Stomach (tissue), 9 donors: ENCODE measurements around the gene KATNIP. TPM values are rescaled to one million over a fixed set of nuclear protein-coding genes. Genes with fewer than 3 reads are reported as not detected.

Experiments
- DNase-seq, 2 donors: peaks; one replicate each; pipeline versions ENCODE4 v3.0.0 to v3.0.0-alpha.2; 2013 to 2019
- H3K27ac ChIP-seq, 5 donors: fragments of 200-600 bp in 4 of 5; sonication (generic) in 4 of 5; one replicate each; pipeline ENCODE4 v1.5.1; 2013 to 2019; ENCODE audit warnings: mild to moderate bottlenecking in 1 of 5, moderate library complexity in 1 of 5
- H3K27me3 ChIP-seq, 3 donors: fragments of 200-600 bp; sonication (generic); one replicate each; pipeline ENCODE4 v1.5.1; 2017 to 2019; ENCODE audit warnings: mixed run types in 1 of 3
- H3K36me3 ChIP-seq, 4 donors: fragments of 200-600 bp; sonication (generic); 1 replicate in 3 of 4; 2 replicates in 1 of 4; pipeline ENCODE4 v1.5.1; 2016 to 2019
- H3K4me1 ChIP-seq, 4 donors: fragments of 200-600 bp; sonication (generic); one replicate each; pipeline ENCODE4 v1.5.1; 2016 to 2019
- H3K4me3 ChIP-seq, 4 donors: fragments of 200-600 bp; sonication (generic) in 3 of 4; one replicate each; pipeline ENCODE4 v1.5.1; 2016 to 2019; ENCODE audit warnings: mild to moderate bottlenecking in 1 of 4
- H3K9me3 ChIP-seq, 4 donors: fragments of 200-600 bp; sonication (generic); one replicate each; pipeline ENCODE4 v1.5.1; 2016 to 2019
- CTCF ChIP-seq, 7 experiments: fragments of 450-650 bp in 4 of 7; fragments of 200-600 bp in 3 of 7; sonication (generic) in 3 of 7; IDR thresholded peaks; one replicate each; pipeline ENCODE4 v1.5.1; 2016 to 2019; ENCODE audit warnings: antibody characterized with exemption in 7 of 7, control low read depth in 2 of 7, mild to moderate bottlenecking in 1 of 7
- EP300 ChIP-seq: sonication (generic); formaldehyde crosslinking; IDR thresholded peaks from one replicate; pipeline ENCODE4 v1.6.1; 2017; ENCODE audit warnings: antibody characterized with exemption
- POLR2A ChIP-seq, 4 donors: fragments of 450-650 bp; IDR thresholded peaks; one replicate each; pipeline ENCODE4 v1.6.1; 2016; ENCODE audit warnings: antibody characterized with exemption in 4 of 4, control low read depth in 2 of 4, mild to moderate bottlenecking in 1 of 4, moderate library complexity in 1 of 4
- POLR2AphosphoS5 ChIP-seq, 3 donors: sonication (generic); formaldehyde crosslinking; IDR thresholded peaks; one replicate each; pipeline ENCODE4 v1.6.1; 2016; ENCODE audit warnings: antibody characterized with exemption in 3 of 3
- WGBS, 5 donors: extraction: QIAGEN DNeasy Blood & Tissue Kit in 3 of 5; methylation state at CpG; one replicate each; pipeline versions ENCODE4 v1.1.5 to v1.1.7; 2013 to 2018; 5-methylcytosine and 5-hydroxymethylcytosine counted together
- intact Hi-C: fragments of 100-400 bp; cut with DNase I; formaldehyde crosslinking; loops from one replicate; pipeline ENCODE4 v1.15.1; 2023; ENCODE audit warnings: low total_unique reads
- polyA plus RNA-seq, 3 donors: library from polyadenylated mRNA; stranded (reverse); fragments of 200-250 nt; gene quantifications; one replicate each; pipeline ENCODE4 v1.2.3, GENCODE V29; 2013
- total RNA-seq, 5 donors: library from RNA; depleted of rRNA; stranded (reverse); fragments of >200 nt; gene quantifications; one replicate each; pipeline versions ENCODE4 v1.1.0 to v1.2.3, GENCODE V29; 2014 to 2016
- donor health status: healthy with polysubstance abuse.
- donor health status: Bipolar disorder and iron deficiency.
- donor health status: healthy.

KATNIP gene
- total and polyA plus RNA-seq, 8 donors: 2.6 to 52.7 (median 34.4) TPM

GRCh38 chr16:27550582-27550920 is 607 bp downstream of the KATNIP start:
- no peaks in the 10 kb centered on the region for H3K9me3 ChIP-seq
- WGBS, 5 donors: 31 to 37% (median 34%) methylated on average over 4 of the region's 4 CpGs
- peaks cover 0 to 5% (median 5%) of the 10 kb centered on the region in 4 donors for H3K36me3 ChIP-seq
- no peak for TF ChIP-seq CTCF (IDR thresholded peaks at IDR 0.05)
- TF ChIP-seq POLR2A (IDR thresholded peaks at IDR 0.05): no peak
- no peak for TF ChIP-seq EP300
- TF ChIP-seq POLR2AphosphoS5 (IDR thresholded peaks at IDR 0.05): no peak
- H3K27ac ChIP-seq: peak overlapping the region in 4 of 5 donors; percentile 84 to 92 (median 84)
- peaks cover 23 to 43% (median 40%) of the 10 kb centered on the region in 4 donors for H3K4me1 ChIP-seq
- intact Hi-C loops: no loop called here
- peak overlapping the region; percentile 63 to 98 (median 90) for H3K4me3 ChIP-seq
- DNase-seq: peak in 1 of 2 donors; percentile 30
- H3K27me3 ChIP-seq: no peaks in the 10 kb centered on the region

- Histone ChIP-seq H3K9me3 (no peaks in the 10 kb centered on the region), H3K27ac (peak overlapping the region in 2 of 5 donors; percentile 85 to 92), H3K4me3 (peak overlapping the region in 2 of 4 donors; percentile 97 to 98), H3K4me1 (peaks cover 23 to 48% (median 40%) of the 10 kb centered on the region in 4 donors), H3K27me3 (no peaks in the 10 kb centered on the region), H3K36me3 (peaks cover 0 to under 1% (median under 1%) of the 10 kb centered on the region in 4 donors)
- intact Hi-C loops: no loop called here
- TF ChIP-seq POLR2AphosphoS5 (IDR thresholded peaks at IDR 0.05) (no peak), POLR2A (IDR thresholded peaks at IDR 0.05) (no peak), EP300 (no peak), CTCF (IDR thresholded peaks at IDR 0.05) (no peak)
- no peak for DNase-seq
- 8 to 41% (median 25%) methylated on average over 1 of the region's 1 CpG for WGBS, 5 donors
Measured at GRCh38 chr16:27551036-27551435, 1.1 kb downstream of the KATNIP start.

GRCh38 chr16:27556471-27556870 is 6.5 kb downstream of the KATNIP start:
- Histone ChIP-seq H3K4me1 (peaks cover 9 to 33% (median 15%) of the 10 kb centered on the region in 4 donors), H3K36me3 (no peaks in the 10 kb centered on the region), H3K4me3 (no peak overlapping the region), H3K27ac (peak overlapping the region in 3 of 5 donors; percentile 28 to 42 (median 32)), H3K27me3 (no peaks in the 10 kb centered on the region), H3K9me3 (no peaks in the 10 kb centered on the region)
- DNase-seq: no peak
- WGBS, 5 donors: 29 to 61% (median 52%) methylated on average over 1 of the region's 1 CpG
- TF ChIP-seq POLR2AphosphoS5 (IDR thresholded peaks at IDR 0.05) (no peak), POLR2A (IDR thresholded peaks at IDR 0.05) (no peak)
- intact Hi-C loops: no loop called here

GRCh38 chr16:27558434-27558833 is 8.5 kb downstream of the KATNIP start:
- Histone ChIP-seq H3K36me3 (no peaks in the 10 kb centered on the region), H3K9me3 (no peaks in the 10 kb centered on the region), H3K27ac (no peak overlapping the region), H3K4me1 (peaks cover 9 to 34% (median 15%) of the 10 kb centered on the region in 4 donors), H3K4me3 (no peak overlapping the region), H3K27me3 (no peaks in the 10 kb centered on the region)
- intact Hi-C loops: no loop called here
- no peak for TF ChIP-seq CTCF (IDR thresholded peaks at IDR 0.05)
- TF ChIP-seq EP300: no peak
- no peak for TF ChIP-seq POLR2A (IDR thresholded peaks at IDR 0.05)
- TF ChIP-seq POLR2AphosphoS5 (IDR thresholded peaks at IDR 0.05): no peak
- no peak for DNase-seq
- WGBS, 5 donors: 35 to 66% (median 64%) methylated on average over 3 of the region's 3 CpGs

GRCh38 chr16:27558932-27559331 is 9.0 kb downstream of the KATNIP start:
- H3K36me3 ChIP-seq: no peaks in the 10 kb centered on the region
- intact Hi-C loops: no loop called here
- peaks cover 9 to 34% (median 15%) of the 10 kb centered on the region in 4 donors for H3K4me1 ChIP-seq
- WGBS, 5 donors: 50 to 77% (median 68%) methylated on average over 1 of the region's 1 CpG
- H3K27me3 ChIP-seq: no peaks in the 10 kb centered on the region
- H3K27ac ChIP-seq: no peak overlapping the region
- H3K4me3 ChIP-seq: no peak overlapping the region
- no peak for DNase-seq
- no peaks in the 10 kb centered on the region for H3K9me3 ChIP-seq
- no peak for TF ChIP-seq EP300
- no peak for TF ChIP-seq POLR2AphosphoS5 (IDR thresholded peaks at IDR 0.05)
- no peak for TF ChIP-seq CTCF (IDR thresholded peaks at IDR 0.05)
- TF ChIP-seq POLR2A (IDR thresholded peaks at IDR 0.05): no peak
